C1 segment of cervical spinal cord (tissue), 14 donors: ENCODE results near the gene EPS8L3.
"Not testable (repeated sequence)": the region's sequence is repeated elsewhere in the genome, so short reads cannot be mapped to it uniquely, and the experiment has no call there.

Source experiments
- DNase-seq, 14 donors: peaks; one replicate each; lab custom pipeline; 2025; lab: John Stamatoyannopoulos, UW

EPS8L3 gene

GRCh38 chr1:109764561-109765482 is 1.1 kb upstream of the EPS8L3 start:
- DNase-seq, result no peak

DNA sequence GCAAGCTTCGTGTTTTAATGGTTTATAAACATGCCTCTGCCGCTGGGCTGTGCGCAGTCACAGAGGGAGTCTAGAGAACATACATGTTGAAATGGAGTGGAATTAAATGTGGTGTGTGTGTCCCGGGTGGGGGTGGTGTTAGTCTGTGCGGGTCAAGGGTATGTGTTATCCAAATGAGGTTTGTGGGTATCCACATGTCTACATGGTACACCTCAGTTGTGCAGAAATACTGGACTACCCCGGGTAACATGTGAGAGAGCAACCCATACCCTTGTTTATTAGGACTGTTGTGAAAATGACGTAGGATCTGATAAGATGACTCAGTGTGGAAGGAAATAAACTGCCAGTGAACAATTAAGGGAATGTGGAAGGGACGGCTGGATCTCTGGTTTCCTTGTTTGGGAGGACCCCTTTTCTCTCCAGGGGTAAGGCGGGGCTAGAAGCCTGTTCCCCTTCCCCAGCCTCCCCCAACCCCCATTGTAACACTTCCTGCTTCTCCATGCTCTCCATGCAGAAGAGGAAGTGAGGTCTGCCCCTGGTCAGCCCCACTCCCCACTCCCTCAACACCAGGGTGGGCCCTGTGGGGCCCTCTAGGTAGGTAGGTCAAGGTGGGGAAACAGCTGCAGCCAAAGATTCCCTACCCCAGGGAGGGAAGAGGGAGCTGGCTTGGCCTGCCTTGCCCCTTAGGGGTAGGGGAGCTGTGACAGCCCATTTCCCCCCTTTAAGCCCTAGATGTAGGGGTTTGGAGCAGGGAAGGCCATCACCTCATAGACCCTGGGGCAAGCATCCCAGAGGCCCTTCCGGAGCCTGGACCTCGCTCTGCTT is 690 bp downstream of the EPS8L3 start:
- peak in 1 of 14 donors; percentile 23 for DNase-seq

DNA sequence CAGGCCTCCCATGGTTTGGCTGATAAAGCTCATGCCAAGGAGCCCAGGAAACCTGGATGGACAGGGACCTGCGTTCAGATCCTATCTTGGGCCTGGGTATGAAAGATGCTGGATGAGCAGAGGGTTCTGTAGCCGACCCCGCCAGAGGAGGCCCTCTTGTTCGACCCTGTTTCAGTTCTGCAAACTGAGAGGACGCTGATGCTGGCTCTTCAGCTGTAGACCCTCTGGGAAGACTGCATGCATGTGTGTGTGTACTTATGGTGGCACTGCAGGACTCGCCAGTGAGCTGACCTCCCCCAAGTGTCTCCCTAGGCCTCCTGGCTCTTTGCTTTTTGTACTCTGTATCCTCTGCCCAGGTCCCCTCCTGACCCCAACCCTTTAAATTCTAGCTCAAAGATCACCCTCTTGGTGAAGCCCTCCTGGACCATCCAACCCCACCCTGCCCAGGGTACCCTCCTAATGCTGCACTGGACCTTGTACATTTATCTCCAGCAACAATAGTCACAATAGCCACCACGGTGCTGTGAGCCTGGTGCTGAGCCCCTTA is 1.6 kb downstream of the EPS8L3 start:
- no peak for DNase-seq

- peak in 2 of 14 donors; percentile 32 to 89 for DNase-seq
These were observed 2.3 kb downstream of the EPS8L3 start for GRCh38 chr1:109761227-109762038.

GRCh38 chr1:109760581-109761226 is 3.0 kb downstream of the EPS8L3 start:
- DNase-seq, result no peak

DNA sequence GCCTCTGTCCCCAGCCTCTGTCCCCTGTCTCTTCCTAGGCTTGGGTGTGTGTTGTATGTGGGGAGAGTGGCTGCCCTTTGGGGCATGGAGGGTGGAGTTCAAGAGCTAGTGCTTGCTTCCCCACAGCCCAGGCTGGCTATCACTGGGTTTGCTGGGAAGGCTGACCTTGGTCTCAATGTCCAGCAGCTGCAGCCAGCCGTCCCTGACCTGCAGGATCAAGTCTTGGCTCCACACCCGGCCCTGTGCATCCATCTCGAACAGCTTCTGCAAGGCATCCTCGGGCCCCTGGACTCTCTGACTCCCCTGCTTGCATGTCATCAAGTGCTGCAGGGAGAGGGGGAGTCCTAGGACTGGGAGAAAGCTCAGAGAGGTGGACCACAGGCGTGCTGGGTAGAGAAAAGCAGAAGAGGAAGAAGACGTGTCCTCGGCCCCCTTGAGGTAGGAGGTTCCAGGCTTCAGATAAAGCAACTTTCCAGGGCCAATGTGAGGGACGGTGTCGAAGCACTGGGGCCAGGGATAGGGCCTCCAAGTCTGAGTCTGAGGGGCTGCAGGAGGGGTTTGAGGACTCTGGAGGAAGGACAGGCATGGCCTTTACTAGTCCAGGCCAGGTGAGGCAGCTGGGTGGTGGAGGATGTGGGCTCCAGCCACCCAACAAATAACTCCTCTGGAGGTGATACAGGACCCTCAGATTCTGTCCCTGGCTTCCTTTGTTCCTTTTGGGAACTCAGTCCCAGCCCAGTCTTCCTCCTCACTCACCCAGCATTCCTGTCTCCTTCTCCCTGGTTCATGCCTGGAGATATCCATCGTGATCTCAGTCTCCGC is 4.0 kb downstream of the EPS8L3 start:
- no peak for DNase-seq

- no peak for DNase-seq
These were observed 5.6 kb downstream of the EPS8L3 start for GRCh38 chr1:109757936-109758786.

DNA sequence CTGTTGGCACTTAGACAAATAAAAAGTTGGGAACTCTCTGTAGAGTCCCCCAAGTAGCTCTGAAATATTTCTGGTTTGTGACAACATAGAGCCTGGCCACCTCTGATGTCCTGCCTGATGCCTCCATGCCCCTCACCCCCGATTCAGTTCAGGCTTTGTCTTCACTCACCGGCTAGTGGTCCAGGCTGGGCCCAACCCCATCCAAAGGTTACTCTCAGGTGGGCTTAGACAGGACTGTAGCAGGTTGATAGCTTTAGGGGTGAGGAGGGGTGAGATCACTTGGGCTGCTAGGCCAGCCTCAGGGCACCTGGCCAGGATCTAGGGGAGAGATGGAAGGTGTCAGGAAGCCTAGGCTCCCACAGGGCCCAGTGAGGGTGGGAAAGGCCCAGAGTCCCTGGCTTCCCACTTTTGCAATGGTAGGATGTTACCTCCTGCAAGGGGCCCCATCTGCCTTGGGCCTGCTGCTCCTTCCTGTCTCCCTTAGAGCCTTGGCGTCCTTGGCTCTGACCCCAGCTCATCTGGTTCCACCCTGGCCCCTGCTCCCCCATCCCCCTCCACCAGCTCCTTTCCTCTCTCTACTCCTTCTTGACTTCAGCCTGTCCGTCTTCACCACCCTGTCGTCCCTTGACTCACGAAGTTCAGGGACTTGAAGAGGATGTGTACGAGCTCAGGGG is 6.7 kb downstream of the EPS8L3 start:
- DNase-seq, result no peak

DNA sequence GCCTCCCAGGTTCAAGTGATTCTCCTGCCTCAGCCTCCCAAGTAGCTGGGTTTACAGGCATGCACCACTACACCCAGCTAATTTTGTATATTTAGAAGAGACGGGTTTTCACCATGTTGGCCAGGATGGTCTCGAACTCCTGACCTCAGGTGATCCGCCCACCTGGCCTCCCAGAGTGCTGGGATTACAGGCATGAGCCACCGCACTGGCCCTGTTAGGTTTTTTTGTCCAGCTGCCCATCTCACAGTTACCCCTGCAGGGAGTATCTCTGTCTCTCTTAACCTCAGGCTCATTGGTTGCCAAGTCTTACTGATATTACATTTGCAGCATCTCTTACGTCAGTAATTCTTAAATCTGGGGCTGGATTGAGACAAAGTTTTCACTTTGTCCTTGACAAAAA is 7.4 kb downstream of the EPS8L3 start:
- not testable (repeated sequence) for DNase-seq

DNA sequence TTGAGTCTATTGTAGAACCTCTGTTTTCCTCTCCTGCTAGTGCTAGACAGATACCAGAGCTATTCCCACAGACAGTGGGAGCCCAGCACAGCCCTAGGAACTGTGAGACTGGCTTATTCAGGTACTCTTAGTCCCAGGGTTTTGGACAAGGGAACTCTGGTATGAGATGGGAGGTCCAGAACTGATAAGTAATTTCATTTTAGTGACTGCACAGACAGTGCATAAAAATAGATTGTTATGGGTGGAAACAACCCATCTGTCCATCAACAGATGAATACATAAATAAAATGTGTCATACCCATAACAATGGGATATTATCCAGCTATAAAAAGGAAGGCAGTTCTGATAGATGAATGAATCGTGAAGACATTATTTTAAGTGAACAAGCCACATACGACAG is 9.0 kb downstream of the EPS8L3 start:
- DNase-seq, result no peak

- no peak for DNase-seq
These were observed 12.0 kb downstream of the EPS8L3 start for GRCh38 chr1:109751531-109752260.

- DNase-seq, result no peak
These were observed 12.8 kb downstream of the EPS8L3 start for GRCh38 chr1:109750920-109751319.

- DNase-seq, result no peak
These were observed 13.4 kb downstream of the EPS8L3 start for GRCh38 chr1:109750241-109750882.

- DNase-seq, result no peak
These were observed 14.5 kb downstream of the EPS8L3 start for GRCh38 chr1:109749221-109749620.

GRCh38 chr1:109748311-109748710 is 15.4 kb downstream of the EPS8L3 start:
- DNase-seq, result not testable (repeated sequence)

DNA sequence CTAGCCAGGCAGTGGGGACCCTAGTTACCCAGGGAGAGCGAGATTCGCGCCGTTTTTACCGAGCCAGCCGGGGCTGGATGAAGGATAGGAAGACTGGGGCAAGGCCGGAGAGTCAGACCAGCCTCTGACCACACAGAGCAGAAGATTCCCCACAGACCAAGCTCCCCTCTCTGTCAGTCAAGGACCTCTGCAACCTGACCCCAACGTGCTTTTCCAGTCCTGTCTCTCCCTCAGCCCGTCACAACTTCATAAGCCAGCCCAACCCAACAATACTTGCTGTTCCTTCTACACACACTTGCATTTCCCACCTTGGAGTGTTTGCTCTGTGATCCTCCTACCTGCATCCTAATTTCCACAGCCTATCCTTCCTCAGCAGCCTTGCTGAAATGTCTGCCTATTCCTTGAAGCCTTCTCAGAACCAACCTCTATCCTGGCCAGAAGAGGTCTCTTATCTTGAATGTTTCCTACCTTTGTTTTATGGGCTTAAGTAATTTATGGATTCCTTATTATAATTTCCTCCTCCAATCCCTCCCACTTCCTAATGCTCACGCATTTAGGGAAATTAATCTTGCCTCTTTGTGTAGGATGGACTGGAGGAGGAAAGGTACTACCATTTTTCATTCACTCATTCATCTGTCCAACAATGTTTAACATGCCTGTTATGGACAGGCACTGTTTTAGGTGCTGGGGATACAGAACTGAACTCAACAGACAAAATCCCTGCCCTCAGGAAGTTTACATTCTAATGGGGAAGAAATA is 22.9 kb downstream of the EPS8L3 start, which contains the start of gene GSTM3:
TSS of gene GSTM3 (minus strand) at position 424 of the 759 bp plus-strand sequence. CDS start 751 bp downstream, outside the sequence.
- peak in 1 of 14 donors; percentile 46 for DNase-seq
